ENCODE results near the gene CASKIN2.

GRCh38 chr17:75489511-75489955 lies 25.8 kb downstream of the CASKIN2 start:
- TF ChIP-seq POLR2A (IDR thresholded peaks at IDR 0.05), result no peak
- TF ChIP-seq, protein P1, sequence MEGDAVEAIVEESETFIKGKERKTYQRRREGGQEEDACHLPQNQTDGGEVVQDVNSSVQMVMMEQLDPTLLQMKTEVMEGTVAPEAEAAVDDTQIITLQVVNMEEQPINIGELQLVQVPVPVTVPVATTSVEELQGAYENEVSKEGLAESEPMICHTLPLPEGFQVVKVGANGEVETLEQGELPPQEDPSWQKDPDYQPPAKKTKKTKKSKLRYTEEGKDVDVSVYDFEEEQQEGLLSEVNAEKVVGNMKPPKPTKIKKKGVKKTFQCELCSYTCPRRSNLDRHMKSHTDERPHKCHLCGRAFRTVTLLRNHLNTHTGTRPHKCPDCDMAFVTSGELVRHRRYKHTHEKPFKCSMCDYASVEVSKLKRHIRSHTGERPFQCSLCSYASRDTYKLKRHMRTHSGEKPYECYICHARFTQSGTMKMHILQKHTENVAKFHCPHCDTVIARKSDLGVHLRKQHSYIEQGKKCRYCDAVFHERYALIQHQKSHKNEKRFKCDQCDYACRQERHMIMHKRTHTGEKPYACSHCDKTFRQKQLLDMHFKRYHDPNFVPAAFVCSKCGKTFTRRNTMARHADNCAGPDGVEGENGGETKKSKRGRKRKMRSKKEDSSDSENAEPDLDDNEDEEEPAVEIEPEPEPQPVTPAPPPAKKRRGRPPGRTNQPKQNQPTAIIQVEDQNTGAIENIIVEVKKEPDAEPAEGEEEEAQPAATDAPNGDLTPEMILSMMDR (IDR thresholded peaks at IDR 0.05), result no peak

All from esophagus squamous epithelium (tissue), 4 donors.